ENCODE results near the gene AOPEP. TPM values are rescaled to one million over a fixed set of nuclear protein-coding genes. Genes with fewer than 3 reads are reported as not detected.

Gene AOPEP
- total RNA-seq, 4 donors from 2014 or later, result 80.7 to 428 (median 126) TPM

DNA sequence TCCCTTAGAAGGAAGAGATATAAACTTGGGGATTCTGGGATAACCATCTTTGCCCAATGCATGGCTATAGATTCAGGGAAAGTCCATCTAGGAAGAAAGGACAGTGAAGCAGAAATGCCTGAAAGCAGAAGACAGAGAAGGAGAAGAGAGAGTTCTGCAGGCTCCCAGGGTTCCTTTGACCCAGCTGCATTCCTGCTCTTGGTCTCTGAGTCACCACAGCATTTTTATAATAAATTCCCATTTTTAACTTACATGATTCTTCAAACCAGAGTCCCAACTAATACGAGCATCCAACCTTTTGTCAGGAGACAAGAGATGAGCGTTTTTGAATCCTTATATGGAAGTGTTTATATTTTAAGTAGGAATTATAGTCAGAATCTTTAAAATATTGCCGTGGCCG, 12.0 kb upstream of the AOPEP start:
- no peaks in the 10 kb centered on the region for H3K36me3 ChIP-seq
- no peaks in the 10 kb centered on the region for H3K27me3 ChIP-seq
- no peak for TF ChIP-seq POLR2A (IDR thresholded peaks at IDR 0.05)
- TF ChIP-seq, protein P1, sequence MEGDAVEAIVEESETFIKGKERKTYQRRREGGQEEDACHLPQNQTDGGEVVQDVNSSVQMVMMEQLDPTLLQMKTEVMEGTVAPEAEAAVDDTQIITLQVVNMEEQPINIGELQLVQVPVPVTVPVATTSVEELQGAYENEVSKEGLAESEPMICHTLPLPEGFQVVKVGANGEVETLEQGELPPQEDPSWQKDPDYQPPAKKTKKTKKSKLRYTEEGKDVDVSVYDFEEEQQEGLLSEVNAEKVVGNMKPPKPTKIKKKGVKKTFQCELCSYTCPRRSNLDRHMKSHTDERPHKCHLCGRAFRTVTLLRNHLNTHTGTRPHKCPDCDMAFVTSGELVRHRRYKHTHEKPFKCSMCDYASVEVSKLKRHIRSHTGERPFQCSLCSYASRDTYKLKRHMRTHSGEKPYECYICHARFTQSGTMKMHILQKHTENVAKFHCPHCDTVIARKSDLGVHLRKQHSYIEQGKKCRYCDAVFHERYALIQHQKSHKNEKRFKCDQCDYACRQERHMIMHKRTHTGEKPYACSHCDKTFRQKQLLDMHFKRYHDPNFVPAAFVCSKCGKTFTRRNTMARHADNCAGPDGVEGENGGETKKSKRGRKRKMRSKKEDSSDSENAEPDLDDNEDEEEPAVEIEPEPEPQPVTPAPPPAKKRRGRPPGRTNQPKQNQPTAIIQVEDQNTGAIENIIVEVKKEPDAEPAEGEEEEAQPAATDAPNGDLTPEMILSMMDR (IDR thresholded peaks at IDR 0.05), result no peak
- no peak overlapping the region for H3K4me3 ChIP-seq
- peak overlapping the region in 1 of 2 donors; percentile 9 for H3K27ac ChIP-seq
- no peaks in the 10 kb centered on the region for H3K9me3 ChIP-seq
- intact Hi-C loops (cut with DNase I; ENCODE audit: low total_unique reads), result no loop called here
- DNase-seq, result no peak
- no peaks in the 10 kb centered on the region for H3K4me1 ChIP-seq

DNA sequence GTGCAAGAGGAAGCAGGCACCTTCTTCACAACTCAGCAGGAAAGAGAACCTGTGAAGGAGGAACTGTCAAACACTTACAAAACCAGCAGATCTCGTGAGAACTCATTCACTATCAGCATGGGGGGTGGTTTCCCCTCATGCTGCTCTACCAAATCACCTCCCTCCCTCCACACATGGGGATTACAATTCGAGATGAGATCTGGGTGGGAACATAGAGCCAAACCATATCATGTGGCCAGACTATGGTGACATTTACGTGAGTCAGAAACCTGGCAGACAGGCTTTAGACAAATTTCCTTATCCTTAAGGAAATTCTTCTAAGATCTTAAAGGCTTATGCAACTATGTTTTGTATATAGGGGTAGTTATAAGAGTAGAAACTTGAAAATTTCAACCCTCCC, 8.7 kb upstream of the AOPEP start:
- no peaks in the 10 kb centered on the region for H3K4me1 ChIP-seq
- no peak overlapping the region for H3K4me3 ChIP-seq
- no peaks in the 10 kb centered on the region for H3K27me3 ChIP-seq
- no peaks in the 10 kb centered on the region for H3K9me3 ChIP-seq
- TF ChIP-seq, protein P1 (IDR thresholded peaks at IDR 0.05), result no peak
- no peak for TF ChIP-seq POLR2A (IDR thresholded peaks at IDR 0.05)
- DNase-seq, result no peak
- H3K36me3 ChIP-seq, result no peaks in the 10 kb centered on the region
- intact Hi-C loops (cut with DNase I; ENCODE audit: low total_unique reads), result no loop called here
- H3K27ac ChIP-seq, result no peak overlapping the region

DNA sequence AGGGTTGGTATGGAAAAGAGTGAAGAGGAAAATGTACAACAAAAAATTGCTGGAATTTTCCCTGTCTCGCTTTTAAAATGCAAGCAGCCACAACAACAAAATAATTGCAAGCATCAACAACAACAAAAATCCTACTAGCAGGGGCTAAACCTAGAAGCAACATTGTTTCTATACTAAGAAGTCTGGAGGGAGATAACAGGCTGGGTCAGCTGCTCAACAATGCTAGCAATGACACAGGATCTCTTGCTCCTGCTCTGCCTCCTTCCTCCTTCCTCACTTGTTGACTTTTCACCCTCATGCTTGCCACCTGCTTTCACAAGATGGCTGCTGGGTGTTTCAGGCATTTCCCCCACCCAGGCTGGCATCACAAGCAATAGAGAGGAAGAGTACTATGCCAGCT, 7.6 kb upstream of the AOPEP start:
- Histone ChIP-seq H3K4me3 (no peak overlapping the region), H3K27ac (no peak overlapping the region), H3K27me3 (no peaks in the 10 kb centered on the region), H3K9me3 (no peaks in the 10 kb centered on the region), H3K36me3 (no peaks in the 10 kb centered on the region), H3K4me1 (no peaks in the 10 kb centered on the region)
- intact Hi-C loops (cut with DNase I; ENCODE audit: low total_unique reads), result no loop called here
- no peak for DNase-seq
- TF ChIP-seq POLR2A (IDR thresholded peaks at IDR 0.05), result no peak
- TF ChIP-seq, protein P1 (IDR thresholded peaks at IDR 0.05), result no peak

DNA sequence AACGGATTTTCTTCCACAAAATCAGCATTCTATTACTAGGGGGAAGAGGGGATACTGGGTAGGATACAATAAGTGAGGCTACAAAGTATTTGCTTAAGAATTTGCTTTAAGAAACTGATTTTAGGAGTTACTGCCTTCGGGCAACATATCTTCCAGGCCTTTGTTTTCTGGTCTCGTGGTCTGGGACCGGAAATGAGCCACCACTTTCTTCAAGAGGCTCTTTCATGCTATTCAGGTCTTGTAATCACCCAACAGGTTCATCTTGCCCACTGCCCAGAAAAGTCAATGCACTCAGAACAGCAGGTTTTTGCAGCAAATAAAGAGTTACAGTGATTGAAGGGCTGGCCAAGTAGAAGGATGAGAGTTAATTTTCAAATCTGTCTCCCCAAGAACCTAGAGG, 6.6 kb upstream of the AOPEP start:
- no peaks in the 10 kb centered on the region for H3K27me3 ChIP-seq
- no peaks in the 10 kb centered on the region for H3K4me1 ChIP-seq
- no peak overlapping the region for H3K27ac ChIP-seq
- intact Hi-C loops (cut with DNase I; ENCODE audit: low total_unique reads), result no loop called here
- H3K9me3 ChIP-seq, result no peaks in the 10 kb centered on the region
- H3K4me3 ChIP-seq, result no peak overlapping the region
- TF ChIP-seq POLR2A (IDR thresholded peaks at IDR 0.05), result no peak
- TF ChIP-seq, protein P1 (IDR thresholded peaks at IDR 0.05), result no peak
- no peak for DNase-seq
- no peaks in the 10 kb centered on the region for H3K36me3 ChIP-seq

DNA sequence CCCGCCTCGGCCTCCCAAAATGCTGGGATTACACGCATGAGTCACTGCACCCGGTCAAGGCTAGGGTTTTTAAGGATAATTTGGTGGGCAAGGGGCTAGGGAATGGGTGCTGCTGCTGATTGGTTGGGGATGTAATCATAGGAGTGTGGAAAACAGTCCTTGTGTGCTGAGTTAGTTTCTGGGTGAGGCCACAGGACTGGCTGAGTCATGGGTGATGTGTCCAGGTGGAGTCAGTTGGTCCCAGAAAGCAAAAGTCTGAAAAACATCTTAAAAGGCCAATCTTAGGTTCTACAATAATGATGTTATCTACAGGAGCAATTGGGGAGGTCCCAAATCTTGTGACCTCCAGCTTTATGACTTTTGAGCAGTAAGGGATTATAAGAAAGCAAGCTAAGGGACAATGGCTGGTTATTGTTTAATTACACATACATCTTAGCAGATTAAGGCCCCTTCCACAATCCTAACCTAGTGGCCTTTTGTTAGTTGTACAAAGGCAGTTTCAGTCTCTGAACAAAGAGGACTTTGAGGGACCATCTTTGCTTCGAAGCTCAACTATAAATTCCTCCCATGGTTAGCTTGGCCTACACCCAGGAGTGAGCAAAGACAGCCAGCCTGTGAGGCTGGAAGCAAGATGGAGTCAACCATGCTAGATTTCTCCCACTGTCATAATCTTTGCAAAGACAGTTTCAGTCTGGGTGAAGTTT, 5.5 kb upstream of the AOPEP start:
- H3K4me3 ChIP-seq, result no peak overlapping the region
- H3K27ac ChIP-seq, result no peak overlapping the region
- intact Hi-C loops (cut with DNase I; ENCODE audit: low total_unique reads), result no loop called here
- no peak for DNase-seq
- no peaks in the 10 kb centered on the region for H3K4me1 ChIP-seq
- no peaks in the 10 kb centered on the region for H3K36me3 ChIP-seq
- TF ChIP-seq POLR2A (IDR thresholded peaks at IDR 0.05), result no peak
- TF ChIP-seq, protein P1 (IDR thresholded peaks at IDR 0.05), result no peak
- no peaks in the 10 kb centered on the region for H3K9me3 ChIP-seq
- no peaks in the 10 kb centered on the region for H3K27me3 ChIP-seq

Measured in uterus (tissue), 4 donors.